DMS79 (cell line): ENCODE measurements around the gene CEPT1.
"Not testable (repeated sequence)": the region's sequence is repeated elsewhere in the genome, so short reads cannot be mapped to it uniquely, and the experiment has no call there.

ENCODE experiments used
- DNase-seq: peaks from one replicate; lab custom pipeline; 2025; lab: John Stamatoyannopoulos, UW

Gene CEPT1

GRCh38 chr1:111139956-111140679, at the start of gene CEPT1, which contains the start of gene DRAM2:
CEPT1 (plus strand) TSS chr1:111140223; CDS start chr1:111147715, 7,492 bp downstream.
DRAM2 (minus strand) TSS chr1:111140093; CDS start chr1:111131554, 8,539 bp downstream.
- DNase-seq = peak; percentile 82

- DNase-seq = not testable (repeated sequence)
Measured at GRCh38 chr1:111095421-111095820, 44.6 kb upstream of the CEPT1 start.

DNA sequence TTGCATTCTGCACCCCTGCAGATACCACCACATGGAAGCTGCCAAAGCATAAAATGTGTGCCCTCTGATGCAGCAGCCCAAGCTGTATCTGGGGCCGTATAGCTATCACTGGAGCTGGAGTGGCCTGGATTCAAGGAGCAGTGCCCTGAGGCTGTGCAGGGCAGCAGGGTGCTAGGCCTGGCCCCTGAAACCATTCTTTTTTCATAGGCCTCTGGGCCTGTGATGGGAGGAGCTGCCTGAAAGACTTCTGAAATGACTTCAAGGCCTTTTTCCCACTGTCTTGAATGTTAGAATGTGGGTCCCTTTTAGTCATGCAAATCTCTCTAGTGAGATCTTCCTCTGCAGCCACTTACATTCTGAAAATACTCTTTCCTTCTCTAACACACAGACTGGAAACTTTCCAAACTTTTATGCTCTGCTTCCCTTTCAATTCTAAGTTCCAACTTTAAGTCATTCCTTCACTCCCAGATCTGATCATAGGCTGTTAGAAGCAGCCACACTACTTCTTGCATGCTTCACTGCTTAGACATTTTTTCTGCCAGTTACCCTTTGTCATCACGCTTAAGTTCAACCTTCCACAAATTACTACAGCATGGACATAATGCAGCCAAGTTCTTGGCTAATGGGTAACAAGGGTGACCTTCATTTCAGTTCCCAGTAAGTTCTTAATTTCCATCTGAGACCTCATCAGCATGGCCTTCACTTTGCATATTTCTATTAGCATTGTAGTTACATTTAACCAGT, 42.5 kb upstream of the CEPT1 start:
- DNase-seq = no peak

- DNase-seq = no peak
Measured at GRCh38 chr1:111099289-111099688, 40.7 kb upstream of the CEPT1 start.

DNA sequence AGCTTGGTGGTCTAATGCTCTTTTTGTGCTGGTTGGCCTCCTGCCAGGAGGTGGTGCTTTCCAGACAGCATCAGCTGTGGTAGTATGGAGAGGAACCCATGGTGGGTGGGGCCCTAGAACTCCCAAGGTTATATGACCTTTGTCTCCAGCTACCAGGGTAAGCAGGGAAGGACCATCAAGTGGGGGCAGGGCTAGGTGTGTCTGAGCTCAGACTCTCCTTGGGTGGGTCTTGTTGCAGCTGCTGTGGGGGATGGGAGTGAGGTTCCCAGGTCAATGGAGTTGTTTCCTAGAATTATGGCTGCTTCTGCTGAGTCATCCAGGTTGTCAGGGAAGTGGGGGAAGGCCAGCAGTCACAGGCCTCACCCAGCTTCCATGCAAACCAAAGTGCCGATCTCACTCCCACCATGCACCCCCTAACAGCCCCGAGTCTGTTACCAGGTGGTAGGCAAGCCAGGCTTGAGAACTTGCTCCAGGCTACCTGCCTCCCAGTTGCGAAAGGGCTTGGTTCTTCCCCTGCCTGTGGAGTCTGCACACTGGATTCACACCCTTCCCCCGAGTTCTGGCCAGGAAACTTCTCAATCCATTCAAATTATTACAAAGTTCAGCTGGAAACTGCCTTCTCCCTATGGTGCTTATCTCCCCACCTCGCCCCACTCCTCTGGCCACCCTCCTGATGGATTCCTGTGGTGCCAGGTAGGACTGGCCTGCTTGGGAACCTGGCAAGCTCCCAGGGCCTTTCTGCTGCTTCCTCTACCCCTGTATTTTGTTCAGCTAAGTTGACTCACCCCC, 38.0 kb upstream of the CEPT1 start:
- no peak for DNase-seq

DNA sequence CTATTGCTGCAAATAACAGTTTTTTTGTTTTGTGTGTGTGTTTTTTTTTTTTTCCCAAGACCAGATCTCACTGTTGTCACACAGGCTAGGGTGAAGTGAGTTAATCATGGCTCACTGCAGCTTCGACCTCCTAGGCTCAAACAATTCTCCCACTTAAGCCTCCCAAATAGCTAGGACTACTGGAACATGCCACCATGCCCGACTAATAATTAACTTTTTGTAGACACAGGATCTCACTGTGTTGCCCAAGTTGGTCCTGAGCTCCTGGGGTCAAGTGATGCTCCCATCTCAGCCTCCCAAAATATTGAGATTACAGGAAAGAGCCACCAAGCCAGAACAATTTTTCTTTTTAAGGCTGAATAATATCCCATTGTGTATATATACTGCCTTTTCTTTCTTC, 35.0 kb upstream of the CEPT1 start:
- no peak for DNase-seq

- no peak for DNase-seq
Measured at GRCh38 chr1:111110197-111110899, 29.7 kb upstream of the CEPT1 start.

DNA sequence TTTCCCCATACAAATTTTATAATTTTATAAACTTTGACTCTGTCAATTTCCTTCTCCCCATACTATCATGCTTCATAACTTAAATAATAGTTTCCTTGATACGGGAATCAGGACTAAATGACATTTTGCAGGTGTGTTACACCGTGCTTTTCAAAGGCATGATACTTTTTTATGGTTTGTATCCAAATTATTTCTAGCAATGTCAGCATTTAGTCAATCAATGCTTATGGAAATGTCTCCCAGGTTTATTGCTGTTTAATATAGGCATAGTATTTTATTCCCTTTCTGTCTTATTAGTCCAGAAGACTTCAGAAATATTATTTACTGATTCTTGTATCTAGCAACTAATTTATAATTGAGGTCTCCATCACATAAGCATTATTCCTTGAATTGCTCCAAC, 23.5 kb upstream of the CEPT1 start:
- no peak for DNase-seq

- DNase-seq = no peak
Measured at GRCh38 chr1:111126354-111126753, 13.7 kb upstream of the CEPT1 start.

DNA sequence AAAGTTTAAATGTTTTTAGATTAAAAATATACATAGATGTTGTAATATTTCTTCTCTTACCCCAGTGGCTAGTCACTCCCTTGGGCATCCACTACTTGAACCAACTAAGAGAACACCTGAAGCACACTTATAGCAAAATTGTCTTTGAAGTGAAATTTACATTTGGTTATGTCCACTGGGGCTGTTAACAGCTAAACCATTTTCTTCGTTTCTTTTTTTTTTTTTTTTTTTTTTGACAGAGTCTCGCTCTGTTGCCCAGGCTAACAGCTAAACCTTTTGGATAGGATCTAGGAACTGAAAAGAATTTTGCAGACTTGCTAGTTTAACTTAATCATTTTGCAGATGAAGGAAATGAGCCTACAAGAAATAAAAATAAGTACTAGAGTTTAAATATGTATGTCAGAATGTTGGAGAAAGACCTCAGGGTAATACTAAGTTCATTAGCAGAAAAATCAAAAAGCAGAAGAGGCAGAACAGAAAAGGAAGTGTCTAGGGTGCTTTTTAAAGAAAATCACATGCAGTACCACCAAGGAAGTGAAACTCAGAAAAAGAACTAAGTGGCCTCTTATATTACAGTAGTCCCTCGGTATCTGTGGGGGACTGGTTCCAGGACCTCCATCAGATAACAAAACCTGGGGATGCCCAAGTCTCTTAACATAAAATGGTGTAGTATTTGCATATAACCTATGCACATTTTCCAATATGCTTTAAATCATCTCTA, 11.9 kb upstream of the CEPT1 start:
- no peak for DNase-seq

DNA sequence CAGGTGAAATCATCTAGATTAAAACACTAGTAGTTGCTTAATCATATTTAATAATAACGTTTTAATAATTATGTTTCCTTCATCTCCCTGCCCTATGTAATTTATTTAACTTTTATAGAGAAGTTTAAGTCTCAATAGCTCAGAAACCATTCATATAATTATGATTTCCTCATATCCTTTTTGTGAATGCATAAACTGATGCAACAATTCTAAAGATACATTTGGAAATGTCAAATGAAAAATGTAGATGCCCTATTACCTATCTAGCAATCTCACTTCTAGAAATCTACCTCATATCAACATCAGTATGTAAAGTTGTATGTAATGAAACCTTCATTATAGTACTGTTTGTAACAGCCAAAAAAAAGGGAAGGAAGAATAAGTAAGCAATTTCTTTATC, 10.6 kb upstream of the CEPT1 start:
- no peak for DNase-seq

DNA sequence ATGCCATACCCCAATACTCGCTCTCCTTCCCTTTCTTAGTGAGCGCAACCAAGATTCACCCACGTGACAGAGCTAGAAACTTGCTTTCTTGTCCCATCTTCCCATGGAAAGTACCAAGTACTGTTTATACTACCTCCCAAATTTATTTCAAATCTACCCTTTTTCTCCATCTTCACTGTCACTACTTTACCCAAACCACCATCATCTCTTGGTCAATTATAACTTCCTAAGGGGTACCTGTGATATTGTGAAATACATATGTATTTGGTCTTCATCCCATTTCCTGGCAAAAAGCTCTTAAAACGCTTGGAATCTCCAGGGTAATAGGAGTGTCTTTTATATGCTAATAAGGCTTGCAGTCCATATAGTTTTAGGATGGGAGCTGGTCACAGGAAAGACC, 8.3 kb upstream of the CEPT1 start:
- DNase-seq = no peak

GRCh38 chr1:111133866-111134265, 6.2 kb upstream of the CEPT1 start:
- no peak for DNase-seq

- peak; percentile 59 for DNase-seq
Measured at GRCh38 chr1:111139324-111139955, 583 bp upstream of the CEPT1 start.

- DNase-seq = no peak
Measured at GRCh38 chr1:111140680-111140967, 601 bp downstream of the CEPT1 start.

GRCh38 chr1:111141245-111142220, 1.5 kb downstream of the CEPT1 start:
- no peak for DNase-seq

GRCh38 chr1:111142356-111142975, 2.4 kb downstream of the CEPT1 start:
- DNase-seq = no peak

DNA sequence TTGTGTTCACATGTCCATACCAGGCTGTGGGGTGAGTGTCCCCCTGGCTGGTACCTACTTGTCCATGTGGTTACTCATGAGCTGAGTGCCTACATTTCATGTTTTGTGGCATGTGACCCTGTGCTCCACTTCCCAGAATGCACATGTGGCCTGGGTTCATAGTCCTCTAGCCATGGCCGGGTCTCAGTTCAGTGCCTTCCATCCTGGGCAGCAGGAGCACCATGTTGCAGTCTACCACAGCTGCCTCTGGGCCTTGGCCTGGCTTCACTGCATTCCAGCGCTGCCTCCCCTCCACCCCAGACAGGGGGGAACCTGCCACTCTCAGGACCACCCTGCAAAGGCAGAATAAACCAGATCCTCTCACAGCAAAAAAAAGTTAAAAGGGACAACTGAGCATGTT, 5.5 kb downstream of the CEPT1 start:
- no peak for DNase-seq
